Measurements from ENCODE around the gene PKD2. TPM values are rescaled to one million over a fixed set of nuclear protein-coding genes. Genes with fewer than 3 reads are reported as not detected.

PKD2 gene
- total and polyA plus RNA-seq, 12 donors: 19.2 to 74.1 (median 38.9) TPM

- DNase-seq: no peak
- no peak overlapping the region for H3K27ac ChIP-seq
- WGBS, 4 donors: 95 to 98% (median 96%) methylated on average over 10 of the region's 10 CpGs
- no peaks in the 10 kb centered on the region for H3K36me3 ChIP-seq (replicated peaks in 1 of 2)
- H3K4me1 ChIP-seq (replicated peaks in 1 of 2): peaks cover 10 to 29% of the 10 kb centered on the region in 2 donors
- H3K4me3 ChIP-seq: no peak overlapping the region
- intact Hi-C loops (cut with DNase I): no loop called here
- TF ChIP-seq, protein P1, sequence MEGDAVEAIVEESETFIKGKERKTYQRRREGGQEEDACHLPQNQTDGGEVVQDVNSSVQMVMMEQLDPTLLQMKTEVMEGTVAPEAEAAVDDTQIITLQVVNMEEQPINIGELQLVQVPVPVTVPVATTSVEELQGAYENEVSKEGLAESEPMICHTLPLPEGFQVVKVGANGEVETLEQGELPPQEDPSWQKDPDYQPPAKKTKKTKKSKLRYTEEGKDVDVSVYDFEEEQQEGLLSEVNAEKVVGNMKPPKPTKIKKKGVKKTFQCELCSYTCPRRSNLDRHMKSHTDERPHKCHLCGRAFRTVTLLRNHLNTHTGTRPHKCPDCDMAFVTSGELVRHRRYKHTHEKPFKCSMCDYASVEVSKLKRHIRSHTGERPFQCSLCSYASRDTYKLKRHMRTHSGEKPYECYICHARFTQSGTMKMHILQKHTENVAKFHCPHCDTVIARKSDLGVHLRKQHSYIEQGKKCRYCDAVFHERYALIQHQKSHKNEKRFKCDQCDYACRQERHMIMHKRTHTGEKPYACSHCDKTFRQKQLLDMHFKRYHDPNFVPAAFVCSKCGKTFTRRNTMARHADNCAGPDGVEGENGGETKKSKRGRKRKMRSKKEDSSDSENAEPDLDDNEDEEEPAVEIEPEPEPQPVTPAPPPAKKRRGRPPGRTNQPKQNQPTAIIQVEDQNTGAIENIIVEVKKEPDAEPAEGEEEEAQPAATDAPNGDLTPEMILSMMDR (IDR thresholded peaks at IDR 0.05): no peak
- TF ChIP-seq POLR2A (IDR thresholded peaks at IDR 0.05): no peak
- H3K27me3 ChIP-seq: no peaks in the 10 kb centered on the region
- H3K9me3 ChIP-seq (replicated peaks in 1 of 3): no peaks in the 10 kb centered on the region
Measured at GRCh38 chr4:88005946-88006345, 1.5 kb upstream of the PKD2 start.

DNA sequence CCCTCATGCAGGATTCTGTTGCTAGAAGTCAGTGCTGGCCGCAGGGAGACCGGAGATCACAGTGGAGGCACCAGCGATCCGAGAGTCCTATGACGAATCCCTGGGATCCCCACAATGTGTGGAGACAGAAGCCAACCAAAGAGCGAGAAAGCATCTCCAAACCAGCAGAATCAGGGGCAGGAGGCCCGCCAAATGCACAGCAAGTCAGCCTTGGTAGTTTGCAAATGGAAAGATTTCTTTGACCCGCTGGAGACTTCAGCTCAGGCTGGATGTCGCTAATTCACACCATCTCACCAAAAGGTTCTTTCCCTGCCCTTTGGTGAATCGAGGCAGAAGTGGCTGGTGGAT is 505 bp upstream of the PKD2 start:
- intact Hi-C loops (cut with DNase I): no loop called here
- Histone ChIP-seq H3K27ac (peak overlapping the region in 2 of 5 donors; percentile 89 to 91), H3K27me3 (no peaks in the 10 kb centered on the region), H3K4me1 (replicated peaks in 1 of 2) (peaks cover 13 to 39% of the 10 kb centered on the region in 2 donors), H3K4me3 (peak overlapping the region in 2 of 4 donors; percentile 39 to 97), H3K36me3 (replicated peaks in 1 of 2) (no peaks in the 10 kb centered on the region), H3K9me3 (replicated peaks in 1 of 3) (no peaks in the 10 kb centered on the region)
- no peak for DNase-seq
- TF ChIP-seq, protein P1 (IDR thresholded peaks at IDR 0.05): no peak
- no peak for TF ChIP-seq POLR2A (IDR thresholded peaks at IDR 0.05)
- 61 to 68% (median 67%) methylated on average over 9 to 10 of the region's 10 CpGs for WGBS, 4 donors

DNA sequence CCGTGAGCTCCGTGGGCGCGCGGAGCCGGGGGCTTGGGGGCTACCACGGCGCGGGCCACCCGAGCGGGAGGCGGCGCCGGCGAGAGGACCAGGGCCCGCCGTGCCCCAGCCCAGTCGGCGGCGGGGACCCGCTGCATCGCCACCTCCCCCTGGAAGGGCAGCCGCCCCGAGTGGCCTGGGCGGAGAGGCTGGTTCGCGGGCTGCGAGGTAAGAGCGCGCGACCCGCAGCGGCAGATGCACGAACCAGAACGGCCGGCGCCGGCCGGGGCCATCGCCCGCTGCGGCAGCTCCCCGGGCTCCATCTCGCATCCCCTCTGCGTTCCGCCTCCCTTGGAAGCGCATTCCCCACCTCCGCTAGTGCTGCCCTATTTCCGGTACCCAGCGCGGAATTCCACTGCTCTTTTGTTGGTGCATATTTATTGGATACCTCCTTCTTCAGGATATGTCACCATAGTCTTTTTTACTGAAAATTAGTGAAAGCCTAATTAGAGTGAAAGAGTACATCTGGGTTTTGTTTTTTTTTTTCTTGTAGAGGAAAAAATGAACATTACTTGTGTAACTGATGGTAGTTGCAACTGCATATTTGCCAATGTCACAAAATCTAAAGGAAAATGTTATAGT is 797 bp downstream of the PKD2 start:
- DNase-seq: peak; percentile 47 to 62 (median 52)
- TF ChIP-seq POLR2A (IDR thresholded peaks at IDR 0.05): no peak
- TF ChIP-seq, protein P1 (IDR thresholded peaks at IDR 0.05): no peak
- Histone ChIP-seq H3K4me3 (peak overlapping the region in 3 of 4 donors; percentile 64 to 97 (median 75)), H3K9me3 (replicated peaks in 1 of 3) (no peaks in the 10 kb centered on the region), H3K27ac (peak overlapping the region in 4 of 5 donors; percentile 61 to 91 (median 80)), H3K4me1 (replicated peaks in 1 of 2) (peaks cover 13 to 48% of the 10 kb centered on the region in 2 donors), H3K36me3 (replicated peaks in 1 of 2) (no peaks in the 10 kb centered on the region), H3K27me3 (no peaks in the 10 kb centered on the region)
- intact Hi-C loops (cut with DNase I): no loop called here
- 0 to 1% (median 1%) methylated on average over 27 to 51 of the region's 51 CpGs for WGBS, 4 donors

DNA sequence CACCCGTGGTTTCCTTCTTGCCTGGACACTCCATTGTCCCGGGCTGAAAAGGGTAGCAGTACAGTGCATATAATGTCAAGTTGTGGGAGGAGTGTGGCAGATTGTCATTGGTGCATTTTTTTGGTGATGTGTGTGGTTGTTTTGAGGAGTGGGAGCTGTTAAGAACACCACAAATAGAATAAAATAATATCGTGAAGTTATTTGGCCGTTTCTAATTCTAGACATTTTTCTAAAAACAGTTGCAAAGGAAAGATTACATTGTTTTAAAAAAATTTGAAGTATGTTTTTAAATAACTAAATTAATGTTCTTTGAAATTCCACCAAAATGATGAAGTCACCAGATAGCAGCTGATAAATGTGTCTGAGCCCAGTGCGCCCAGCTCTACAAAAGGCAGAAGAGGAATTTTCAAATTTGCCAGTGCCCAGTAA is 1.3 kb downstream of the PKD2 start:
- no peaks in the 10 kb centered on the region for H3K27me3 ChIP-seq
- peak in 3 of 7 donors; percentile 31 to 54 (median 42) for DNase-seq
- H3K4me1 ChIP-seq (replicated peaks in 1 of 2): peaks cover 13 to 49% of the 10 kb centered on the region in 2 donors
- TF ChIP-seq, protein P1 (IDR thresholded peaks at IDR 0.05): no peak
- peak in 1 of 2 donors; percentile 46 for TF ChIP-seq POLR2A (IDR thresholded peaks at IDR 0.05)
- H3K27ac ChIP-seq: peak overlapping the region in 3 of 5 donors; percentile 48 to 91 (median 89)
- H3K4me3 ChIP-seq: peak overlapping the region in 3 of 4 donors; percentile 64 to 97 (median 75)
- H3K9me3 ChIP-seq (replicated peaks in 1 of 3): no peaks in the 10 kb centered on the region
- 5 to 11% (median 7%) methylated on average over 5 of the region's 5 CpGs for WGBS, 4 donors
- no peaks in the 10 kb centered on the region for H3K36me3 ChIP-seq (replicated peaks in 1 of 2)
- intact Hi-C loops (cut with DNase I): no loop called here

All from adrenal gland (tissue), 12 donors.